ENCODE data around the gene KDM4C. TPM values are rescaled to one million over a fixed set of nuclear protein-coding genes. Genes with fewer than 3 reads are reported as not detected.
A peak's percentile ranks its signal among the peaks of the same experiment; 100 is the strongest.

Gene KDM4C
- total and polyA plus RNA-seq, 2 of the 13 experiments (the other 11 are each of a cell fraction or from before 2014, with no cell fraction given): 19.4 to 23.6 TPM

GRCh38 chr9:6757456-6758247 is at the start of gene KDM4C (continued):
- TF ChIP-seq ZNF18 (CRISPR knock-in tag; IDR thresholded peaks at IDR 0.05; ENCODE audit: insufficient replicate concordance) (no peak), ZNF317 (CRISPR knock-in tag; IDR thresholded peaks at IDR 0.05) (peak; percentile 89), CEBPG (CRISPR knock-in tag; IDR thresholded peaks at IDR 0.05) (no peak), SP1 (IDR thresholded peaks at IDR 0.05) (no peak), SP1 (CRISPR knock-in tag; IDR thresholded peaks at IDR 0.05) (peak; percentile 25; the same call in 1 of the 2 replicates), ESRRA (CRISPR knock-in tag; IDR thresholded peaks at IDR 0.05; ENCODE audit: low read depth) (peak; percentile 80; the same call in 1 of the 2 replicates), MED8 (CRISPR knock-in tag; IDR thresholded peaks at IDR 0.05; ENCODE audit: insufficient replicate concordance) (peak; percentile 68), ZNF766 (CRISPR knock-in tag; IDR thresholded peaks at IDR 0.05; ENCODE audit: borderline replicate concordance) (no peak; the same call in 1 of the 2 replicates), BHLHE40 (IDR thresholded peaks at IDR 0.05; ENCODE audit: low read length) (peak; percentile 98), PHF8 (CRISPR knock-in tag; IDR thresholded peaks at IDR 0.05) (peak; percentile 84), ARID2 (CRISPR knock-in tag; IDR thresholded peaks at IDR 0.05; ENCODE audit: borderline replicate concordance) (0 out of 2 replicates have a peak, but pooled peaks have one; percentile 57), KLF12 (CRISPR knock-in tag; IDR thresholded peaks at IDR 0.05; ENCODE audit: borderline replicate concordance) (peak; percentile 90), ZNF264 (CRISPR knock-in tag; IDR thresholded peaks at IDR 0.05) (0 out of 2 replicates have a peak, but pooled peaks have one; percentile 68), ZNF550 (CRISPR knock-in tag; IDR thresholded peaks at IDR 0.05; ENCODE audit: borderline replicate concordance) (no peak), SMAD1 (CRISPR knock-in tag; IDR thresholded peaks at IDR 0.05; ENCODE audit: borderline replicate concordance, low read depth) (no peak), FOSL1 (CRISPR knock-in tag; IDR thresholded peaks at IDR 0.05; ENCODE audit: borderline replicate concordance) (no peak), SOX13 (IDR thresholded peaks at IDR 0.05) (0 out of 2 replicates have a peak, but pooled peaks have one; percentile 11), SOX13 (CRISPR knock-in tag; conservative IDR thresholded peaks at IDR 0.05 in 1 of 2, IDR thresholded peaks at IDR 0.05 in 1 of 2) (0 out of 4 replicates have a peak, but pooled peaks of 1 of the 2 experiments have one; percentile 20), WIZ (CRISPR knock-in tag; IDR thresholded peaks at IDR 0.05) (peak; percentile 69), ZNF670 (CRISPR knock-in tag; IDR thresholded peaks at IDR 0.05; ENCODE audit: borderline replicate concordance) (peak; percentile 83; the same call in 1 of the 2 replicates), ZNF781 (CRISPR knock-in tag; IDR thresholded peaks at IDR 0.05; ENCODE audit: borderline replicate concordance, not compliant biosample characterization) (no peak), KLF15 (CRISPR knock-in tag; IDR thresholded peaks at IDR 0.05; ENCODE audit: borderline replicate concordance) (no peak; the same call in 1 of the 2 replicates)
